Peyer's patch (tissue), 4 donors: ENCODE measurements around the gene KRI1.
"Not testable (repeated sequence)": the region's sequence is repeated elsewhere in the genome, so short reads cannot be mapped to it uniquely, and the experiment has no call there.

Experiments
- CTCF ChIP-seq, 6 experiments: fragments of 450-650 bp in 4 of 6; fragments of 200-600 bp in 2 of 6; sonication (generic) in 1 of 6; IDR thresholded peaks; one replicate each; pipeline ENCODE4 v1.5.1; 2017 to 2019; ENCODE audit warnings: antibody characterized with exemption in 6 of 6, mild to moderate bottlenecking in 3 of 6, moderate library complexity in 1 of 6
- POLR2A ChIP-seq, 2 donors: fragments of 450-650 bp; IDR thresholded peaks; one replicate each; pipeline ENCODE4 v1.5.1; 2017; ENCODE audit warnings: antibody characterized with exemption in 2 of 2, mild to moderate bottlenecking in 2 of 2, moderate library complexity in 2 of 2

- not testable (repeated sequence) for TF ChIP-seq POLR2A, CTCF (IDR thresholded peaks at IDR 0.05)
Observed at GRCh38 chr19:10573793-10574192, 8.0 kb upstream of the KRI1 start.
